Naive thymus-derived CD8-positive, alpha-beta T cell (primary cell): Measurements from ENCODE around the gene SCNN1G. TPM values are rescaled to one million over a fixed set of nuclear protein-coding genes. Genes with fewer than 3 reads are reported as not detected.
A peak's percentile ranks its signal among the peaks of the same experiment; 100 is the strongest.
"Not testable (repeated sequence)": the region's sequence is repeated elsewhere in the genome, so short reads cannot be mapped to it uniquely, and the experiment has no call there.

ENCODE experiments used
- ATAC-seq, 2 donors: fragments of 150-1000 bp; cut with Tn5 transposase in 1 of 2; sonication (Bioruptor Pico), chemical (Tn5 transposase) in 1 of 2; 1 replicate in 1 of 2; 2 replicates in 1 of 2; pipeline ENCODE4 v1.10.0; 2021; ENCODE audit warnings: mild to moderate bottlenecking in 2 of 2, moderate library complexity in 2 of 2
- POLR2A ChIA-PET: fragments of 350-600 bp; sonication (Branson Sonifier 250); formaldehyde crosslinking; loops from one replicate; lab custom pipeline; 2021; ENCODE audit warnings: antibody characterized with exemption; lab: Charles Lee
- DNase-seq, 10 donors: peaks; one replicate each; pipeline versions ENCODE4 v3.0.0 to v3.0.0-alpha.2; 2020 to 2022
- H3K27ac Mint-ChIP-seq, 10 donors: one replicate each; pipeline ENCODE4 v1.8.0; 2020 to 2022; ENCODE audit warnings: mild to moderate bottlenecking in 10 of 10, mixed read lengths in 10 of 10, moderate library complexity in 4 of 10, inconsistent platforms in 1 of 10
- H3K27me3 Mint-ChIP-seq, 5 donors: one replicate each; pipeline ENCODE4 v1.8.0; 2021 to 2022; ENCODE audit warnings: mixed read lengths in 5 of 5
- H3K36me3 Mint-ChIP-seq, 3 donors: one replicate each; pipeline ENCODE4 v1.8.0; 2020 to 2022; ENCODE audit warnings: mixed read lengths in 3 of 3, mild to moderate bottlenecking in 2 of 3, inconsistent platforms in 1 of 3
- H3K4me1 Mint-ChIP-seq, 4 donors: one replicate each; pipeline ENCODE4 v1.8.0; 2021 to 2022; ENCODE audit warnings: mixed read lengths in 4 of 4
- H3K4me3 Mint-ChIP-seq, 10 donors: one replicate each; pipeline ENCODE4 v1.8.0; 2020 to 2022; ENCODE audit warnings: mild to moderate bottlenecking in 10 of 10, mixed read lengths in 10 of 10, moderate library complexity in 6 of 10, inconsistent platforms in 1 of 10
- H3K9me3 Mint-ChIP-seq, 9 donors: one replicate each; pipeline ENCODE4 v1.8.0; 2020 to 2022; ENCODE audit warnings: mixed read lengths in 9 of 9, mild to moderate bottlenecking in 3 of 9, inconsistent platforms in 1 of 9, moderate library complexity in 1 of 9
- polyA plus RNA-seq, 3 donors: library from polyadenylated mRNA; unstranded; fragments of 300-500 nt; fragmentation: Illumina TruSeq; gene quantifications; one replicate each; pipeline ENCODE4 v1.2.3, GENCODE V29; 2021
- total RNA-seq, 8 experiments: library from RNA in 2 of 8; stranded (reverse) in 2 of 8; gene quantifications; one replicate each; pipeline ENCODE4 v1.2.3 and lab custom pipeline; 2021 to 2026

Gene SCNN1G
- total RNA-seq = not detected
- not detected for polyA plus RNA-seq
- total RNA-seq (lab: John Stamatoyannopoulos, UW) = 0 to 0.09 (median 0) reads per million in 6 experiments

DNA sequence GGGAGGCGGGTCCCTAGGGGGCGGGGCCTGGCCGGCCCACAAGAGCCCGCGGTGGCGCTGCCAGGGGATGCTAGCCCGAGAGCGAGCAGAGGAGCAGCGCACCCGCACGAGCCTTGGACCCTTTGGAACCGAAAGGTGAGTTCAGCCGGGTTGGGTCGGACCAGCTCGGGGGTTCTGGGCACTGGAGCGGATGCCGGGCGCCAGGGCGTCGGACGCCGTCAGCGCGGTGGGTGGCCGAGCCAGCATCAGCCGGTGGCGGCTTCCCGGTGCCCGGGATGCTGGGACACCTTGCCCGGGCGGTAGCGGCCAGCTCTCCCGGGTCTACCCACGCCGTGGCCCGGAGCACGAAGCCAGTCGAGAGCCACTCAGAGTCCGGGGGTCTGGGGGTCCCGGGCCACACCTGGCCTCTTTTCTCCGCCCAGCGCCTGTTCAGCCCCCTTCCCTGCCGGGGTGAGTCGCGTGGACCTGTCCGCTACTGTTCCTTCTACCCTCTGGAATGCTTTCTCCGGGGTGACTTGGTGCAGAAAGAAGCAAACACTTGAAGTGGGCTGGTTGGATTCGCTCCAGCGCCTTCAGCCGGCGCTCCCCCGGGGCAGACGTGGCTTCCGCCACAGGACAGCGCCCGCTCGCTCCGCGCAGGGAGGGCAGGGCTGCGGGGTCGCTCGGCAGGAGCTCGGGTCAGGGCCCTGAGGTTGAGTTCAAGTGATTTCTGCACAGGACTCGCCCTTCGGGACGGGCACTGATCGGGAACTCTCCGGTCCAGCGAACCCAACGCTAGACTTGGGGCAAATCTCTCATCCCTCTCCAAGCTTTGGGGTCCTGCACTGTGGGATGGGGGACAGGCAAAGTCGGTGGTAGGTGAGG lies at the start of gene SCNN1G:
Gene SCNN1G, plus strand, starts transcription at position 67 of the 864 bp plus-strand sequence. CDS start 3,527 bp downstream, outside the sequence.
- POLR2A ChIA-PET = no interaction called here
- ATAC-seq (no peak), DNase-seq (peak in 2 of 10 donors; percentile 2 to 7)
- Mint-ChIP-seq H3K27ac (no peak within 1 kb of the TSS), H3K4me3 (peak within 1 kb of the TSS; percentile 8 to 88 (median 71)), H3K27me3 (peaks cover 35 to 76% (median 56%) of the 10 kb centered on the region in 5 donors), H3K4me1 (peaks cover 5 to 17% (median 15%) of the 10 kb centered on the region in 4 donors), H3K36me3 (no peaks in the 10 kb centered on the region), H3K9me3 (no peaks in the 10 kb centered on the region)

GRCh38 chr16:23132775-23133463 lies 49.6 kb upstream of the SCNN1G start:
- Mint-ChIP-seq H3K4me1 (peaks cover 0 to 7% (median 2%) of the 10 kb centered on the region in 4 donors), H3K9me3 (peaks cover 0 to 31% (median 16%) of the 10 kb centered on the region in 9 donors), H3K27ac (no peak overlapping the region), H3K27me3 (no peaks in the 10 kb centered on the region), H3K4me3 (no peak overlapping the region), H3K36me3 (peaks cover 2 to 24% (median 12%) of the 10 kb centered on the region in 3 donors)
- DNase-seq (no peak), ATAC-seq (no peak)
- POLR2A ChIA-PET = no interaction called here

DNA sequence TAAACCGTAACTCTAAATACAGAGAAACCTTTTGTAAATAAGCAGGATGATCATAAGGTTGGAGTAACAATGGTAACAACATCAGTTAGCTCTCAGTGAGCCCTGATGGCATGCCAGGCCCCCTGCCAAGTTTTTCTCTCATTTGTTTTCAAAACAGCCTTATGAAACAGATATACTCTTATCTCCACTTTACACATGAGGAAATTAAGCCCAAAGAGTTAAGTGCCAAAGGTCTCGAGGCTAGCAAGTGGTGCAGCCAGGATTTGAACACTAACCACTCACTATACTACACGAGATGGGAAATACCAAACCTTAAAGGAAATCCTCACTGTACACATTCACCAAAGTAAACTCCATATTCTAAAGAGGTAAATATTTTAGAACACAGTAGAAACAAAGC lies 48.3 kb upstream of the SCNN1G start:
- no peak overlapping the region for H3K27ac Mint-ChIP-seq
- peaks cover 0 to 7% (median 2%) of the 10 kb centered on the region in 4 donors for H3K4me1 Mint-ChIP-seq
- peaks cover 4 to 30% (median 22%) of the 10 kb centered on the region in 3 donors for H3K36me3 Mint-ChIP-seq
- DNase-seq = no peak
- no peaks in the 10 kb centered on the region for H3K27me3 Mint-ChIP-seq
- POLR2A ChIA-PET = no interaction called here
- H3K9me3 Mint-ChIP-seq = peaks cover 0 to 43% (median 24%) of the 10 kb centered on the region in 9 donors
- no peak for ATAC-seq
- no peak overlapping the region for H3K4me3 Mint-ChIP-seq

- Mint-ChIP-seq H3K36me3 (peaks cover 4 to 30% (median 22%) of the 10 kb centered on the region in 3 donors), H3K27ac (no peak overlapping the region), H3K27me3 (no peaks in the 10 kb centered on the region), H3K4me3 (no peak overlapping the region), H3K4me1 (peaks cover 0 to 7% (median 2%) of the 10 kb centered on the region in 4 donors), H3K9me3 (peaks cover 0 to 43% (median 24%) of the 10 kb centered on the region in 9 donors)
- no peak for ATAC-seq
- POLR2A ChIA-PET = no interaction called here
- DNase-seq = no peak
These were observed 45.3 kb upstream of the SCNN1G start for GRCh38 chr16:23137256-23137655.

DNA sequence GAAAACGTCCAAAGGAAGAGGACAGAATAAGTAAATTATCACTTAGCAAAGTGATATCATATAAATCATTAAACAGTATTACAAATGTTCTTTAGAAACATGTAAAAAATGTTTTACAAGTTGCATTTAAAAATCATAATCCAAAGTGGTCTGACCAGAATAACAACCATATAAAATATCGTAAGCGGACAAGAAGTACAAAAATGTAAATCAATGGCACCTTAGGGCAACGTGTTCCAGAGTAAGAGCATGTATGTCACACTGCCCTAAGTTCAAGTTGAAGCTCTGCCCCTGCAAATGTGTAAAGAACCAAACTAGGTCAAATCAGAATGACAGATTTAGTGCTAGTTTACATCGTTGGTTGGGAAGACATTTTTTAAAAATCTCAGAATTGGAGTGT lies 44.7 kb upstream of the SCNN1G start:
- Mint-ChIP-seq H3K4me3 (no peak overlapping the region), H3K9me3 (peaks cover 0 to 43% (median 24%) of the 10 kb centered on the region in 9 donors), H3K36me3 (peaks cover 4 to 30% (median 22%) of the 10 kb centered on the region in 3 donors), H3K27me3 (no peaks in the 10 kb centered on the region), H3K27ac (no peak overlapping the region), H3K4me1 (peaks cover 0 to 7% (median 1%) of the 10 kb centered on the region in 4 donors)
- POLR2A ChIA-PET = no interaction called here
- no peak for ATAC-seq
- DNase-seq = no peak

DNA sequence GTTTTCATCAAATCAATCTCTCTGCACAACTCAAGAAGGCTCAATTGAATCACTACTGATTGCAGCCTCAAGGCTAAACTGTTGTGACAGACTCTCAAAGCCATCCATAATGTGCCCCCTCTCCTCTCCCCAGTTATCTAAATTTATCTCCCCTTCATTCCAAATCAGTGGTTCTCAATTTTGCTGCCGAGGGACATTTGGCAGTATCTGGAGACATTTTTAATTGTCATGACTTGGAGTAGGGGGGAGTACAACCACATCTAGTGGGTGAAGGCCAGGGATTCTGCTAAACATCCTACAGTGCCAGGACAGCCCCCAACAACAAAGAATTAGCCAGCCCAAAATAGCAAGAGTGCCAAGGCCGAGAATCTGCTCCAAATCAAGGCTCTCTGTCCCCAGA lies 42.4 kb upstream of the SCNN1G start:
- Mint-ChIP-seq H3K4me3 (no peak overlapping the region), H3K27me3 (no peaks in the 10 kb centered on the region), H3K4me1 (peaks cover 3 to 6% (median 3%) of the 10 kb centered on the region in 4 donors), H3K27ac (no peak overlapping the region), H3K36me3 (peaks cover 4 to 28% (median 22%) of the 10 kb centered on the region in 3 donors), H3K9me3 (peaks cover 0 to 39% (median 24%) of the 10 kb centered on the region in 9 donors)
- POLR2A ChIA-PET = no interaction called here
- ATAC-seq (no peak), DNase-seq (no peak)

GRCh38 chr16:23141033-23141432 lies 41.5 kb upstream of the SCNN1G start:
- POLR2A ChIA-PET = no interaction called here
- peaks cover 0 to 30% (median 19%) of the 10 kb centered on the region in 9 donors for H3K9me3 Mint-ChIP-seq
- ATAC-seq (no peak), DNase-seq (no peak)
- no peak overlapping the region for H3K4me3 Mint-ChIP-seq
- no peaks in the 10 kb centered on the region for H3K27me3 Mint-ChIP-seq
- H3K36me3 Mint-ChIP-seq = peaks cover 4 to 20% (median 17%) of the 10 kb centered on the region in 3 donors
- H3K27ac Mint-ChIP-seq = no peak overlapping the region
- peaks cover 3 to 8% (median 6%) of the 10 kb centered on the region in 4 donors for H3K4me1 Mint-ChIP-seq

DNA sequence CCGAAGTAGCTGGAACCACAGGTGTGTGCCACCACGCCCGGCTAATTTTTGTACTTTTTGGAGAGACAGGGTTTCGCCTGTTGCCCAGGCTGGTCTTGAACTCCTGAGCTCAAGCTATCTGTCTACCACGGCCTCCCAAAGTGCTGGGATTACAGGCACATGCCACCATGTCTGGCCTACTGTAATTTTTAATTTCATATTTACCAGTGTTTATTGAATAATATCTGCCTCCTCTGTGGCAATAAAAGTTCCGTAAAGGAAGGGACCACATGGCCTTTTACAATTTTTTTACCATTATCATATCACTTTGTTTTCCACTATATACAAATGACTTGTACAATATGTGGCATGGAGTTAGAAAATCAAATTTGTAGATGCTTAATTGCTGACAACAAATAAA lies 41.0 kb upstream of the SCNN1G start:
- H3K27me3 Mint-ChIP-seq = no peaks in the 10 kb centered on the region
- ATAC-seq = no peak
- H3K36me3 Mint-ChIP-seq = peaks cover 2 to 18% (median 16%) of the 10 kb centered on the region in 3 donors
- peaks cover 3 to 8% (median 6%) of the 10 kb centered on the region in 4 donors for H3K4me1 Mint-ChIP-seq
- H3K27ac Mint-ChIP-seq = no peak overlapping the region
- no peak overlapping the region for H3K4me3 Mint-ChIP-seq
- DNase-seq = no peak
- H3K9me3 Mint-ChIP-seq = peaks cover 0 to 25% (median 18%) of the 10 kb centered on the region in 9 donors
- POLR2A ChIA-PET = no interaction called here

- ATAC-seq = no peak
- Mint-ChIP-seq H3K27ac (no peak overlapping the region), H3K9me3 (peaks cover 0 to 19% (median 13%) of the 10 kb centered on the region in 9 donors), H3K36me3 (peaks cover 2 to 16% (median 12%) of the 10 kb centered on the region in 3 donors), H3K4me3 (no peak overlapping the region), H3K27me3 (no peaks in the 10 kb centered on the region), H3K4me1 (peaks cover 3 to 8% (median 6%) of the 10 kb centered on the region in 4 donors)
- POLR2A ChIA-PET = no interaction called here
- DNase-seq = no peak
These were observed 40.4 kb upstream of the SCNN1G start for GRCh38 chr16:23141959-23142740.

DNA sequence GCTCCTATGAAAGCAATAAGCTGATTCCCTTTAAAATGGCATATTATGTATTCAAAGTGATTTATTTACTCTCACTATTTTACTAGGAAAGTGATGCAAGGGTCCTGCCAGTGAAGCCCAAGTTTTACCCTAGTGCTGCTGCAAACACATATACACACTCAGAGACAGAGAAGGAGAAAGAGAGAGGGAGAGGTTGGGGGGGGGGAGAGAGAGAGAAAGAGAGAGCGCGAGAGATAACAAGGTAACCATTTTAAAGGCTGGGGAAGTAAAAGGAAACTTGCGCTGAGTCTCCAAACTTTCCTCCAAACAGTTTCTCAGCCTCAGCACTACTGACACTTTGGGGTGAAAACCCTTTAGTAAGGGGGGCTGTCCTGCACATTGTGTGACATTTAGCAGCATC lies 39.2 kb upstream of the SCNN1G start:
- no peak overlapping the region for H3K4me3 Mint-ChIP-seq
- peaks cover 9 to 17% (median 12%) of the 10 kb centered on the region in 4 donors for H3K4me1 Mint-ChIP-seq
- ATAC-seq = no peak
- no peaks in the 10 kb centered on the region for H3K27me3 Mint-ChIP-seq
- no peak for DNase-seq
- peaks cover 0 to 7% (median 4%) of the 10 kb centered on the region in 9 donors for H3K9me3 Mint-ChIP-seq
- H3K27ac Mint-ChIP-seq = no peak overlapping the region
- POLR2A ChIA-PET = no interaction called here
- peaks cover 2 to 6% (median 2%) of the 10 kb centered on the region in 3 donors for H3K36me3 Mint-ChIP-seq

GRCh38 chr16:23144393-23144792 lies 38.2 kb upstream of the SCNN1G start:
- POLR2A ChIA-PET, H3K36me3 Mint-ChIP-seq, DNase-seq, H3K9me3 Mint-ChIP-seq, H3K27me3 Mint-ChIP-seq, H3K4me3 Mint-ChIP-seq, ATAC-seq: not testable (repeated sequence)
- Mint-ChIP-seq H3K4me1 (peaks cover 9 to 17% (median 14%) of the 10 kb centered on the region in 4 donors), H3K27ac (peak overlapping the region in 1 of 10 donors; percentile 35)

DNA sequence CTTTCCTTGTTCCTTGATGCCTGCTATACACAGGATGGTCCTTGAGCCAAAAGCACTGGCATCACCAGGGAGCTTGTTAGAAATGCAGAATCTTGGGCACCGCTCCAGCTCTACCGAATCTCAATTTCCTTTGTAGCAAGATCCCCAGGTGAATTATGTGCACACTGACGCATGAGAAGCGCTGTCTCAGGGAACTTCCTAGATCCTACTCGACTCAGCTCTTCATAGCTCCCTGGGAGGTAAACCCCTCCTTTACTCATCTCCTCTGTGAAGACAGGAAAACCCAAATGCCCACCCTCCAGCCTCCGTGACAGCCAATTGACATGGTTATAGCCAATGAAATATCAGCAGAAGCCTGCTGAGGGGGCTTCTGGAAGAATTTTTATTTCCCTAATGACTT lies 37.4 kb upstream of the SCNN1G start:
- POLR2A ChIA-PET = no interaction called here
- Mint-ChIP-seq H3K9me3 (no peaks in the 10 kb centered on the region), H3K4me1 (peaks cover 9 to 25% (median 22%) of the 10 kb centered on the region in 4 donors), H3K27ac (peak overlapping the region in 2 of 10 donors; percentile 35 to 47), H3K36me3 (no peaks in the 10 kb centered on the region), H3K27me3 (no peaks in the 10 kb centered on the region), H3K4me3 (no peak overlapping the region)
- no peak for DNase-seq
- no peak for ATAC-seq
